WI38 (cell line): ENCODE results near the gene LRP1B.
"Not testable (repeated sequence)": the region's sequence is repeated elsewhere in the genome, so short reads cannot be mapped to it uniquely, and the experiment has no call there.

Source experiments
- H3K4me3 ChIP-seq: 2 replicates; pipeline ENCODE4 v1.5.1; 2011; ENCODE audit warnings: low read depth, mild to moderate bottlenecking, control low read depth, low read length
- CTCF ChIP-seq: IDR thresholded peaks from 2 replicates; pipeline ENCODE4 v1.5.1; 2012; ENCODE audit warnings: low read depth, mild to moderate bottlenecking, control low read depth, low read length

Gene LRP1B

GRCh38 chr2:140990416-140990815 lies 1140.4 kb downstream of the LRP1B start:
- peak overlapping the region; percentile 29 for H3K4me3 ChIP-seq
- TF ChIP-seq CTCF, result no peak

GRCh38 chr2:140988597-140988996 lies 1142.2 kb downstream of the LRP1B start:
- no peak overlapping the region for H3K4me3 ChIP-seq
- TF ChIP-seq CTCF, result no peak

- no peak overlapping the region for H3K4me3 ChIP-seq
- TF ChIP-seq CTCF, result no peak
Measured at GRCh38 chr2:140986456-140986855, 1144.4 kb downstream of the LRP1B start.

- no peak for TF ChIP-seq CTCF
- no peak overlapping the region for H3K4me3 ChIP-seq
Measured at GRCh38 chr2:140975237-140975636, 1155.6 kb downstream of the LRP1B start.

- H3K4me3 ChIP-seq, result no peak overlapping the region
- no peak for TF ChIP-seq CTCF
Measured at GRCh38 chr2:140972724-140973123, 1158.1 kb downstream of the LRP1B start.

GRCh38 chr2:140964324-140964723 lies 1166.5 kb downstream of the LRP1B start:
- not testable (repeated sequence) for H3K4me3 ChIP-seq

- TF ChIP-seq CTCF, result no peak
- no peak overlapping the region for H3K4me3 ChIP-seq
Measured at GRCh38 chr2:140949932-140950331, 1180.9 kb downstream of the LRP1B start.

GRCh38 chr2:140947236-140947635 lies 1183.6 kb downstream of the LRP1B start:
- TF ChIP-seq CTCF, result no peak
- no peak overlapping the region for H3K4me3 ChIP-seq
